Germinal center (tissue), 1 donor: ENCODE results near the gene UBE2K.
"Not testable (repeated sequence)": the region's sequence is repeated elsewhere in the genome, so short reads cannot be mapped to it uniquely, and the experiment has no call there.

ENCODE experiments used
- DNase-seq: peaks from one replicate; pipeline ENCODE4 v3.0.0; 2012; ENCODE audit warnings: mixed read lengths, low spot score

UBE2K gene

GRCh38 chr4:39730072-39730471 is 32.1 kb downstream of the UBE2K start:
- DNase-seq: no peak

- no peak for DNase-seq
These were observed 34.0 kb downstream of the UBE2K start for GRCh38 chr4:39731908-39732307.

- no peak for DNase-seq
These were observed 34.8 kb downstream of the UBE2K start for GRCh38 chr4:39732728-39733127.

DNA sequence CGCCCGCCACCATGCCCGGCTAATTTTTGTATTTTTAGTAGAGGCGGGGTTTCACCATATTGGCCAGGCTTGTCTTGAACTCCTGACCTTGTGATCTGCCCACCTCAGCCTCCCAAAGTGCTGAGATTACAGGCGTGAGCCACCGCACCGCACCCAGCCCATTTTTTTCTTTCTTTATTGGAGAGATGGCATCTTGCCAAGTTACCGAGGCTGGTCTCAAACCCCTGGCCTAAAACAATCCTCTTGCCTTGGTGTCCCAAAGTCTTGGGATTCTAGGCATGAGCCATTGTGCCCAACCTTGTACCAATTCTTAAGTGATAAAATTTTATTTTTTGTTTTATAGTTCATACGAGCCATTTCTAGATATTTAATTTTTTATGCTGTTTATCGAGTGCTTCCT is 41.7 kb downstream of the UBE2K start:
- DNase-seq: not testable (repeated sequence)

DNA sequence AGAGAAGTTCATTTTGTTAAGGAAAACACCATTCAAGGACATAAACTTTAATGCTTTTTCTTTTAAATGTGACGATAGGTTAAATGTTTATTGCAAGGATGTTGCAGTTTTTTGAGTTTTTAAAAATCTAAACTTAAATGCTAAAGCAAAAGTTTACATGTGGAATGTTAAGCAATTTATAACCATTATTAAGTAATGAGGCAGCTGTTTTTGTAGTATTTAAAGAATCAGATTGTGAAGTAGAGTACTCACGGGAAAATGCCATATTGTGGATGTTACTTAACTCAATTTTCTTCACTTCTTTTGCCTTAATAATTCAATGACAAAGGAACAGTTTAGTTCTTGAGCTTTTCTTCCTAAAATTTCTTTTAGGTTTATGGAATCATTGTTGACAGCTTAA is 43.5 kb downstream of the UBE2K start:
- DNase-seq: no peak

DNA sequence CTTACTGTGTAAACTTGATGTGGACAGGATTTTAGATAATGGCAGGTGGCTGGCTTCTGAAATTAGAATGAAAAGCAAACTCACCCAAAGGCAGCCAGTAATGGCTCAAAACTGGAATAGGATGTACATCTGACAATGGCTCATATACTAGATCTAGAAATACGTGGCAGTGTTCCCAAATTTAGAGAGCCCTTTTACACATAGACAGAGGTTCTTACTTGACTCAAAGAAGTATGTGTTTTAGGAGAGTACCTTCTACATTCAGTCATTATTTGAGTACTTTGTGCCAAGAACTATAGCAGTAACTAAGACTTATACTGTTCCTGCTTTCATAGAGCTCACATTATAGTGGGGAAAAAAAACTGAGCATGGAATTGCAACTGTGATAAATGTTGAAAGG is 48.0 kb downstream of the UBE2K start:
- no peak for DNase-seq

DNA sequence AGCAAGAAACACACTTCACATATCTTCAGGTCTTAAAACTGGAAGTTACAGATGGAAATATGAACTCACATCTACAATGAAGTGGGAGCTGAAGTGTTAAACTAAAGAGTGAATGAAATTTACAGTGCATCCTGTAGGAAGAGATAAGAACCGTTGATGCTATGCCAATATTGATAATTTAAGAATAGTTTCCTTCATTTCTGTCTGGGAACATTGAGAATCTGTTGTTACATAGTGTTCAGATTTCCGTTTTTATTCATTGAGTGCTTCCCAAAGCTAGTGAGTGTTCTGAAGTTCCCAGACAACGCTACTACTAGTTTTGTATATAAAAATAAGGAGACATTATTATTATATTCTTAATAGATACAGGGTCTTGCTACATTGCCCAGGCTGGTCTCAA is 52.3 kb downstream of the UBE2K start:
- DNase-seq: no peak

DNA sequence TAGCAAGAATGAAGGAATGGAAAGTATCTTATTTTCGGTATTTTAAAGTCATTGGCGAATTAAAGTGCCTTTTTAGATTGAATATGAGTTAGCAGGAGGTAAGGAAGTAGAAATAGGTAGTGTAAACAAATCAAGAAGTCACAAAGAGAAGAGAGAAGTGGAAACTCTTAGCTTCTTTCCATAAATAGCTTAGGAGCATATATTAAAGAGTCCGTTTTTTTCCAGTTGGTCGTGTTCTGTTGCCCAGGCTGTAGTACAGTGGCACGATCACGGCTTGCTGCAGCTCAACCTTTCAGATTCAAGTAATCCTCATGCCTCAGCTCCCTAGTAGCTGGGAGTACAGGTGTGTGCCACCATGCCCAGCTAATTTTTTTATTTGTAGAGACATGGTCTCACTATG is 56.4 kb downstream of the UBE2K start:
- DNase-seq: peak; percentile 35

- no peak for DNase-seq
These were observed 58.2 kb downstream of the UBE2K start for GRCh38 chr4:39756159-39756558.

DNA sequence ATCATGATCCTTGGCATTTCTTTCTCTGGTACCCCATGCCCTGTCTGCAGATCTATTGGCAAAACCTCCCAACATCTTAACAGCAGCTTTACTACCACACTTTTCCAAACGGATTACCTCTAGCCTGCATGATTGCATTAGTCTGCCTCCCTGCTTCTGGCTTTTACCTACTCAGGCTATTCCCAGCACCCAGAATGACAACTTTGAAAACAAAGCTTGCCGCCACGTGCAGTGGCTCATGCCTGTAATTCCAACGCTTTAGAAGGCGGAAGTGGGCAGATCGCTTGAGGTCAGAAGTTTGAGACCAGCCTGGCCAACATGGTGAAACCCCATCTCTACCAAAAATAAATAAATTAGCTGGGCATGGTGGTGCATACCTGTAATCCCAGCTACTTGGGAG is 60.2 kb downstream of the UBE2K start:
- no peak for DNase-seq

- DNase-seq: no peak
These were observed 61.6 kb downstream of the UBE2K start for GRCh38 chr4:39759569-39759968.

DNA sequence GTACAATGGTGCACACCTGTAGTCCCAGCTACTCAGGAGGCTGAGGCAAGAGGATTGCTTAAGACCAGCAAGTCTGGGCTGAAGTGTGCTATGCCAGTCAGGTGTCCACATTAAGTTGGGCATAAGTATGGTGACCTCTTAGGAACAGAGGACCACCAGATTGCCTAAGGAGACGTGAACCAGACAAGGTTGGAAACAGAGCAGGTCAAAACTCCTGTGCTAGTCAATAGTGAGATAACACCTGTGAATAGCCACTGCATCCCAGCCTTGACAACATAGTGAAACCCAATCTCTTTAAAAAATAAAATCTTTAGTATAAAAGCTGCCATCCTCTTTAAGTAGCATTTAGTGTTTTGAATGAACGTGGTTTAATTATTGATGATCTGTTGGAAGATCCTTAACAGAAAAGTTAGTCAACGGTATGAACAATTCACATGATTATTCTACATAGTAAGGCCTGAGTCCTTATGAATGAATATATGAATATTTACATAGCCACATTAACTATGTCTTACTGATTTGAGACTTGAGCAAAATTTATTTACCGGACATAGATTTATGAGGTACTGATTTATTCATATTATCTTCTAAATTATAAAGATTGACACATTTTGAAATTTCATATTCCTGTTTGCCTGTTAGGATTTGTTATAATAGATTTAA is 63.2 kb downstream of the UBE2K start:
- no peak for DNase-seq

DNA sequence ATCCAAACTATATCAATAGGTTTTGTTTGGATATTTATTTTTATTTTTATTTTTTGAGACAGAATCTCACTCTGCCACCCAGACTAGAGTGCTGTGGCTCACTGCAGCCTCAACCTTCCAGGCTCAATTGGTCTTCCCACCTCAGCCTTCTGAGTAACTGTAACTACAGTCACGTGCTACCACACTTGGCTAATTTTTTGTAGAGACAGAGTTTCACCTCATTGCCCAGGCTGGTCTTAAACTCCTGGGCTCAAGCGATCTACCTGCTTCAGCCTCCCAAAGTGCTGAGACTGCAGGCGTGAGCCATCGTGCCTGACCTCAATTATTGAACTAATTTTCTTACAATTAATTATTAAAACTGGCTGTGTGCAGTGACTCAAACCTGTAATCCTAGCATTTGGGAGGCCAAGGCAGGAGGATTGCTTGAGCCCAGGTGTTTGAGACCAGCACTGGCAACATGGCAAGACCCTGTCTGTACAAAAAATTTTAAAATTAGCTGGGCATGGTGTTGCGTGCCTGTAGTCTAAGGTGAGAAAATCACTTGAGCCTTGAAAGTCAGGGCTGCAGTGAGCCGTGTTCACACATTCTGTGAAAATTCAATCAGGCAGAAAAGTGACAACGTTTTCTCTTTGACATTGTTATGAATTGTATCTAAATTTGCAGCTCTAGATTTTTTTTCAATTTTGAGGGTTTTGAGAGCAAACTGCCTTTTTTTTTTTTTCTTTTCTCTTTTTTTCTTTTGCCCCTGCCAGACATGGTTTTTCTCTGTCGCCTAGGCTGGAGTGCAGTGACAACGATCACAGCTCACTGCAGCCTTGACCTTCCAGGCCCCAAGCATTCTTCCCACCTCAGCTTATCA is 66.0 kb downstream of the UBE2K start:
- no peak for DNase-seq

DNA sequence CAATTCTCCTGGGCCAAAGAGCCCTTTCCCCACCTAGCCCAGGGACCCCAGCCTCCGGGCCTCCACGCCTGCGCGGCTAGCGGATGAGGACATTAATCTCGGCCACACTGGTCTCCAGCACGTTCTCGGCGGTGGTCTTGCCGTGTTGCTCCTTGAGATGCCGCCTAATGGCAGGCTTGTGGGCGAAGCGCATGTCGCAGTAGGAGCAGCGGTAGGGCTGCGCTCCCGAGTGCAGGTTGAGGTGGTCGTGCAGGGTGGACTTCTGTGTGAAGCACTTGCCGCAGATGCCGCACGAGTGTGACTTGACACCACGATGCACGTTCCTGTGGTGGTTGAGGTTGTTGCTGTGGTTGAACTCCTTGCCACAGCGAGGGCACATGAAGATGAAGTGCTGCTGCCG is 72.1 kb downstream of the UBE2K start:
- no peak for DNase-seq

- DNase-seq: no peak
These were observed 72.5 kb downstream of the UBE2K start for GRCh38 chr4:39770471-39770870.

GRCh38 chr4:39770969-39771724 is 73.2 kb downstream of the UBE2K start:
- DNase-seq: no peak

- DNase-seq: not testable (repeated sequence)
These were observed 84.1 kb downstream of the UBE2K start for GRCh38 chr4:39781988-39782387.

DNA sequence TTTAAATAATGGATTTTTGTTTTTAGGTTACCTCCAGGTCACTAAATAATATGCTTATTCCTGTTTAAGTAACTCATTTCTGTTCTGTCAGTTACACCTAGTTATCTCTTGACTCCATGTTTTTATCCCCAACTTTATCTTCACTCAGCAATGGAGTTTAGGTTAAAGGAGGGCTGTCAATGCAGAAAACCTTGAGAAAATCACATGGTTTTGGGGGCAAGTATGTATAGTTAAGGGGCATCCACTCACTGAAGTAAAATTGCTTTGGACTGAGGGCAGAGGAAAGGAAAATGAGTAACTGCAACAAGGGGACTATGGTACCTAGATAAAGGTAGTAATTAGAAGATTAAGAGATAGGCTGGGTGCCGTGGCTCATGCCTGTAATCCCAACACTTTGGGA is 87.1 kb downstream of the UBE2K start:
- DNase-seq: no peak

- no peak for DNase-seq
These were observed 88.9 kb downstream of the UBE2K start for GRCh38 chr4:39786838-39787237.

GRCh38 chr4:39792128-39792527 is 94.2 kb downstream of the UBE2K start:
- DNase-seq: no peak

- no peak for DNase-seq
These were observed 94.6 kb downstream of the UBE2K start for GRCh38 chr4:39792529-39792928.

- not testable (repeated sequence) for DNase-seq
These were observed 95.0 kb downstream of the UBE2K start for GRCh38 chr4:39792976-39793375.

DNA sequence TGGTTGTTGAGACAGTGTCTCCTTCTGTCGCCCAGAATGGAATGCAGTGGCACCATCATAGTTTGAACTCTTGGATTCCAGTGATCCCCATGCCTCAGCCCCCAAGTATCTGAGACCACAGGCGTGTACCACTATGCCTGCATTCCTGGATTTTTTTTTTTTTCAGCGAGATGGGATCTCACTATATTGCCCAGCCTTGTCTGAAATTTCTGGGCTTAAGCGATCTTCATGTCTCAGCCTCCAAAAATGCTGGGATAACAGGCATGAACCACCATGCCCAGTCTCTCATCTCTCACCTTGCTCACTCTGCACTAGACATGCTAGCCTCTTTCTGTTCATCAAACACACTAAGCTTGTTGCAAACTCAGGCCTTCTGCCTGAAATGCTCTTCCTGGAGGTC is 104.1 kb downstream of the UBE2K start:
- DNase-seq: no peak
